LNCAP (cell line): ENCODE measurements around the gene PIGQ.

Experiments used
- CTCF ChIP-seq: fragments of 450-650 bp; IDR thresholded peaks from 2 replicates; pipeline ENCODE4 v1.5.1; 2017; ENCODE audit warnings: mild to moderate bottlenecking

PIGQ gene

GRCh38 chr16:591231-591630, 21.5 kb downstream of the PIGQ start:
- TF ChIP-seq CTCF: no peak

GRCh38 chr16:591892-592517, 22.2 kb downstream of the PIGQ start:
- no peak for TF ChIP-seq CTCF

- no peak for TF ChIP-seq CTCF
Measured at GRCh38 chr16:592518-593306, 22.9 kb downstream of the PIGQ start.

GRCh38 chr16:593406-593805, 23.6 kb downstream of the PIGQ start:
- TF ChIP-seq CTCF: no peak

GRCh38 chr16:593807-594206, 24.0 kb downstream of the PIGQ start:
- no peak for TF ChIP-seq CTCF

- TF ChIP-seq CTCF: no peak
Measured at GRCh38 chr16:595094-595528, 25.3 kb downstream of the PIGQ start.

GRCh38 chr16:595942-596735, 26.4 kb downstream of the PIGQ start:
- TF ChIP-seq CTCF: no peak
